NCI-H226 (cell line): Measurements from ENCODE around the gene PGK1.
"Not testable (repeated sequence)": the region's sequence is repeated elsewhere in the genome, so short reads cannot be mapped to it uniquely, and the experiment has no call there.

Source experiments
- DNase-seq: peaks from one replicate; pipeline ENCODE4 v3.0.0-alpha.2; 2015

Gene PGK1

GRCh38 chrX:78116766-78117165 lies 12.7 kb downstream of the PGK1 start:
- no peak for DNase-seq

GRCh38 chrX:78118628-78119027 lies 14.6 kb downstream of the PGK1 start:
- DNase-seq = no peak

- no peak for DNase-seq
Observed at GRCh38 chrX:78119521-78120227, 15.6 kb downstream of the PGK1 start.

- DNase-seq = no peak
Observed at GRCh38 chrX:78123190-78123589, 19.1 kb downstream of the PGK1 start.

GRCh38 chrX:78124307-78124706 lies 20.3 kb downstream of the PGK1 start:
- DNase-seq = no peak

GRCh38 chrX:78125148-78125547 lies 21.1 kb downstream of the PGK1 start:
- no peak for DNase-seq

- DNase-seq = not testable (repeated sequence)
Observed at GRCh38 chrX:78125781-78126180, 21.7 kb downstream of the PGK1 start.

- DNase-seq = no peak
Observed at GRCh38 chrX:78129714-78130113, 25.7 kb downstream of the PGK1 start.

GRCh38 chrX:78130396-78130795 lies 26.3 kb downstream of the PGK1 start:
- DNase-seq = no peak

- DNase-seq = no peak
Observed at GRCh38 chrX:78131117-78131516, 27.1 kb downstream of the PGK1 start.

- DNase-seq = no peak
Observed at GRCh38 chrX:78133238-78133960, 29.4 kb downstream of the PGK1 start.

GRCh38 chrX:78139160-78140123 lies 35.4 kb downstream of the PGK1 start, which contains the start of gene TAF9B:
Gene TAF9B (minus strand): TSS chrX:78139650. CDS start chrX:78139611, 39 bp downstream.
- peak; percentile 73 for DNase-seq

GRCh38 chrX:78140206-78140605 lies 36.2 kb downstream of the PGK1 start:
- no peak for DNase-seq

GRCh38 chrX:78147002-78147540 lies 43.0 kb downstream of the PGK1 start:
- not testable (repeated sequence) for DNase-seq

- not testable (repeated sequence) for DNase-seq
Observed at GRCh38 chrX:78157373-78157772, 53.3 kb downstream of the PGK1 start.

- not testable (repeated sequence) for DNase-seq
Observed at GRCh38 chrX:78157846-78158245, 53.8 kb downstream of the PGK1 start.

GRCh38 chrX:78160711-78161110 lies 56.7 kb downstream of the PGK1 start:
- not testable (repeated sequence) for DNase-seq

- DNase-seq = not testable (repeated sequence)
Observed at GRCh38 chrX:78163175-78163574, 59.1 kb downstream of the PGK1 start.

GRCh38 chrX:78165425-78165824 lies 61.4 kb downstream of the PGK1 start:
- DNase-seq = no peak

- no peak for DNase-seq
Observed at GRCh38 chrX:78168065-78168464, 64.0 kb downstream of the PGK1 start.
